RWPE2 (cell line): ENCODE data around the gene CADM2.

Experiments
- ATAC-seq: fragments of 200-7000 bp; cut with Tn5 transposase; 3 replicates; pipeline ENCODE4 v1.9.1; 2021; ENCODE audit warnings: low read depth
- DNase-seq: peaks from one replicate; pipeline ENCODE4 v3.0.0-alpha.2; 2020; ENCODE audit warnings: low spot score
- H3K27ac ChIP-seq: fragments of 450-650 bp; 2 replicates; pipeline ENCODE4 v1.5.1; 2017; ENCODE audit warnings: mild to moderate bottlenecking; ENCODE audit not compliant: poor library complexity, severe bottlenecking
- H3K27me3 ChIP-seq: fragments of 250-450 bp; sonication (Bioruptor Pico); 2 replicates; pipeline ENCODE4 v1.5.1; 2021; ENCODE audit warnings: mild to moderate bottlenecking, moderate library complexity; ENCODE audit not compliant: insufficient read depth, poor library complexity, severe bottlenecking
- H3K36me3 ChIP-seq: fragments of 250-450 bp; sonication (Bioruptor Pico); 2 replicates; pipeline ENCODE4 v1.5.1; 2020; ENCODE audit warnings: low read depth, mild to moderate bottlenecking, moderate library complexity
- H3K4me1 ChIP-seq: fragments of 250-450 bp; sonication (Bioruptor Pico); 2 replicates; pipeline ENCODE4 v1.5.1; 2021; ENCODE audit warnings: mild to moderate bottlenecking, moderate library complexity; ENCODE audit not compliant: insufficient read depth, poor library complexity, severe bottlenecking
- H3K4me3 ChIP-seq: fragments of 250-450 bp; sonication (Bioruptor Pico); 2 replicates; pipeline ENCODE4 v1.5.1; 2021; ENCODE audit warnings: mild to moderate bottlenecking, moderate library complexity; ENCODE audit not compliant: severe bottlenecking
- H3K9me3 ChIP-seq: fragments of 250-450 bp; sonication (Bioruptor Pico); 2 replicates; pipeline ENCODE4 v1.5.1; 2021; ENCODE audit warnings: mild to moderate bottlenecking, moderate library complexity; ENCODE audit not compliant: severe bottlenecking
- TF ChIP-seq, protein P1 (sequence below): fragments of 450-650 bp; IDR thresholded peaks from one replicate; pipeline ENCODE4 v1.5.1; 2017; ENCODE audit warnings: mild to moderate bottlenecking, moderate library complexity; ENCODE audit not compliant: poor library complexity, severe bottlenecking

The CADM2 gene

GRCh38 chr3:85171976-85172375 lies 213.2 kb downstream of the CADM2 start:
- H3K9me3 ChIP-seq, result no peaks in the 10 kb centered on the region
- no peaks in the 10 kb centered on the region for H3K4me1 ChIP-seq
- no peak for ATAC-seq
- H3K27me3 ChIP-seq, result no peaks in the 10 kb centered on the region
- H3K27ac ChIP-seq, result no peak overlapping the region
- no peak overlapping the region for H3K4me3 ChIP-seq
- no peak for DNase-seq
- H3K36me3 ChIP-seq, result no peaks in the 10 kb centered on the region
- TF ChIP-seq, protein P1, sequence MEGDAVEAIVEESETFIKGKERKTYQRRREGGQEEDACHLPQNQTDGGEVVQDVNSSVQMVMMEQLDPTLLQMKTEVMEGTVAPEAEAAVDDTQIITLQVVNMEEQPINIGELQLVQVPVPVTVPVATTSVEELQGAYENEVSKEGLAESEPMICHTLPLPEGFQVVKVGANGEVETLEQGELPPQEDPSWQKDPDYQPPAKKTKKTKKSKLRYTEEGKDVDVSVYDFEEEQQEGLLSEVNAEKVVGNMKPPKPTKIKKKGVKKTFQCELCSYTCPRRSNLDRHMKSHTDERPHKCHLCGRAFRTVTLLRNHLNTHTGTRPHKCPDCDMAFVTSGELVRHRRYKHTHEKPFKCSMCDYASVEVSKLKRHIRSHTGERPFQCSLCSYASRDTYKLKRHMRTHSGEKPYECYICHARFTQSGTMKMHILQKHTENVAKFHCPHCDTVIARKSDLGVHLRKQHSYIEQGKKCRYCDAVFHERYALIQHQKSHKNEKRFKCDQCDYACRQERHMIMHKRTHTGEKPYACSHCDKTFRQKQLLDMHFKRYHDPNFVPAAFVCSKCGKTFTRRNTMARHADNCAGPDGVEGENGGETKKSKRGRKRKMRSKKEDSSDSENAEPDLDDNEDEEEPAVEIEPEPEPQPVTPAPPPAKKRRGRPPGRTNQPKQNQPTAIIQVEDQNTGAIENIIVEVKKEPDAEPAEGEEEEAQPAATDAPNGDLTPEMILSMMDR, result no peak

DNA sequence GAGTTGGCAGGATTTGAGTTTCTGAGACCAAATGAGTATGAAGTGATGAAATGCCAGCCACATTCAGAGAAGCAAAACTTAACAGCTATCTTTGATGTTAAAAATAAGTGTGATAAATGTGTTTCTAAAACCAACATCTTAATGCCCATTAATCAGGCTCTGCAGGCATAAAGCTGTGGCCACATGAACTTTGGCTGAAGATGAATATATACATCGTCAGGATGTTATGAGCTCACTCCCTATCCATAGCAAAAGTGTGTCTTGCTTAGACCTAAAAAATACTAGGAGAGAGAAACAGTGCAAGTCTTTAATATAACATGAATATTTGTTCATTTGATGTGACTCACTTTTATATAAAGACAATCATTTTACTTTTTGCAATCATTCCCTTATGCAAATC lies 218.0 kb downstream of the CADM2 start:
- Histone ChIP-seq H3K27me3 (no peaks in the 10 kb centered on the region), H3K9me3 (no peaks in the 10 kb centered on the region), H3K4me3 (no peak overlapping the region), H3K36me3 (no peaks in the 10 kb centered on the region), H3K4me1 (no peaks in the 10 kb centered on the region), H3K27ac (no peak overlapping the region)
- no peak for ATAC-seq
- TF ChIP-seq, protein P1, result no peak
- no peak for DNase-seq

DNA sequence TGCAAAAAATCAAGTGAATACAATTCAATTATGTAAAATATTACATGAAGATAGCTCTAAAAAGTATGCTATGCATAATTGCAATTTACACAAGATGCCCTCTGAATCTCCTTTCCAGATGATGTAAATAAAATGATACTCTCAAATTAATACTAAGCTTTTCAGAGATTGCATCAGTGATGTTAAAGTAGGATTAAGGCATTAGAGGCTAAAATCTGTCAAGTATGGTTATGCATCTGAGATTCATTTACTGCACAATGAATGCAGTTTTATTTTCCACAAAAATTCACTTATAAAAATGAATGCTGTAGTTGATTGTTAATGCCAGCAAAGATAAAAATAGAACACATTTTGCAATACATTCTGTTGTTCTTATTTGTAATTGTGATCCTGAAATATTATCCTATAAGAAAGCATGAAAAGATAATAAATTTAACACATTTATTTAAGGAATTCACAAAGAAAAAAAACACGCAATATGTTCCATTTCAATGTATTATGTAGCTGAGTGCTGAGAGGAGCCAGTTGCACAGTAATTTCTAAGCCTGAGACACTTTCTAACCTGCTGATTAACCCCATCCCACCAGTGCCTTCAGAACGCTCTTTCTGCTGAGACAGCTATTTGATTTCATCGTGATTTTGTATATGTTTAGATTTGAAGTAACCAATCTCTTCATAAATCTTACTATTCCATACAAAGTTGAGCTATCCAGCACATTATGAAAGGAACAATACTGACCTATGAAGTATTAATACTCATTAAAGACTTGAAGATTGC lies 224.4 kb downstream of the CADM2 start:
- H3K27me3 ChIP-seq, result no peaks in the 10 kb centered on the region
- H3K36me3 ChIP-seq, result no peaks in the 10 kb centered on the region
- no peak overlapping the region for H3K27ac ChIP-seq
- H3K4me1 ChIP-seq, result no peaks in the 10 kb centered on the region
- H3K9me3 ChIP-seq, result no peaks in the 10 kb centered on the region
- no peak overlapping the region for H3K4me3 ChIP-seq
- DNase-seq, result no peak
- TF ChIP-seq, protein P1, result no peak
- no peak for ATAC-seq

DNA sequence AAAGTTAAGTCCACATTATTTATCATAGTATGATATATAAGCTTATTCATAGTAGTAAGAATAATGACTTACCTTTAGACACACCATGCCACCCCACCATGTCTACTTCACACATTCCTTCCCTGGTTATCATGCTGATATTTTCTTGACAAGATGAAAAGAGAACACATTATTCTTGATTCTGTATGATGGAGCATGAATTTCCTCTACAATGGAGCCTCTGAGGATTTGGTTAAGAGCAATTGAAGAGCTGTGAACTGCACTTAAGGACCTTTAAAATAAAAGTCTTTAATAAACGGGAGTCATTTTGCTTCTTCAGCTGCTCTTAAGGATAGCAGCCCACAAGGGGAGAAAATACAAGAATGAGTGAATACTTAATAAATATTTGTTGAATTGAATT lies 226.7 kb downstream of the CADM2 start:
- DNase-seq (no peak), ATAC-seq (no peak)
- TF ChIP-seq, protein P1, result no peak
- H3K9me3 ChIP-seq, result no peaks in the 10 kb centered on the region
- no peaks in the 10 kb centered on the region for H3K27me3 ChIP-seq
- no peaks in the 10 kb centered on the region for H3K36me3 ChIP-seq
- H3K27ac ChIP-seq, result no peak overlapping the region
- H3K4me1 ChIP-seq, result no peaks in the 10 kb centered on the region
- no peak overlapping the region for H3K4me3 ChIP-seq

GRCh38 chr3:85189731-85190130 lies 230.9 kb downstream of the CADM2 start:
- DNase-seq (no peak), ATAC-seq (no peak)
- no peaks in the 10 kb centered on the region for H3K9me3 ChIP-seq
- no peaks in the 10 kb centered on the region for H3K4me1 ChIP-seq
- H3K27me3 ChIP-seq, result no peaks in the 10 kb centered on the region
- TF ChIP-seq, protein P1, result no peak
- H3K4me3 ChIP-seq, result no peak overlapping the region
- no peaks in the 10 kb centered on the region for H3K36me3 ChIP-seq
- no peak overlapping the region for H3K27ac ChIP-seq
